Activated naive CD8-positive, alpha-beta T cell treated with anti-CD3 and anti-CD28 coated beads for 36 hours (primary cell): ENCODE data around the gene NR6A1. TPM values are rescaled to one million over a fixed set of nuclear protein-coding genes. Genes with fewer than 3 reads are reported as not detected.

Experiments used
- DNase-seq: peaks from one replicate; pipeline ENCODE4 v3.0.0; 2021
- H3K27ac Mint-ChIP-seq: one replicate; pipeline ENCODE4 v1.8.0; 2022; ENCODE audit warnings: mild to moderate bottlenecking, moderate library complexity, mixed read lengths
- H3K27me3 Mint-ChIP-seq: one replicate; pipeline ENCODE4 v1.8.0; 2022; ENCODE audit warnings: mild to moderate bottlenecking, mixed read lengths
- H3K36me3 Mint-ChIP-seq: one replicate; pipeline ENCODE4 v1.8.0; 2021; ENCODE audit warnings: mild to moderate bottlenecking, mixed read lengths
- H3K4me1 Mint-ChIP-seq: one replicate; pipeline ENCODE4 v1.8.0; 2021; ENCODE audit warnings: mixed read lengths
- H3K4me3 Mint-ChIP-seq: one replicate; pipeline ENCODE4 v1.8.0; 2022; ENCODE audit warnings: mild to moderate bottlenecking, moderate library complexity, mixed read lengths
- H3K9me3 Mint-ChIP-seq: one replicate; pipeline ENCODE4 v1.8.0; 2022; ENCODE audit warnings: mixed read lengths
- total RNA-seq, 2 experiments: library from RNA; stranded (reverse); gene quantifications; one replicate each; pipeline ENCODE4 v1.2.3, GENCODE V29; 2021

Gene NR6A1
- total RNA-seq, 2 experiments from 2014 or later: 1.2 to 1.3 TPM

DNA sequence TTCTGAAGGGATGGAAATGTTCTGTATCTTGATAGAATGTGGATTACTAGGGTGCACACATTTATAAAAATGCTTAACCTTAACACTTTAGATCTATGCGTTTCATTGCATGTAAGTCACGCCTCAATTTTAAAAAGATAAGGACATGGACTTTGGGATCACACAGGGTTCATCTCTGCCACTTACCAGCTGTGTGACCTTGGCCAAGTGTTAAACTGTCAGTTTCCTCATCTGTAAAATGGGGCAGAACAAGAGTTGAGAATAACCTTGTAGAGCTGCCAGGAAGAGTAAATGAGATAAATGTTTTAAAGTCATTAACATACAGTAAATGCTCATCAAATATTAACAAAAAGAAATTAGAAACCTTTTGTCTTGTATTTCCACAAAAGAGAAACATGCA lies 53.5 kb downstream of the NR6A1 start:
- H3K36me3 Mint-ChIP-seq: no peaks in the 10 kb centered on the region
- no peak overlapping the region for H3K4me3 Mint-ChIP-seq

DNA sequence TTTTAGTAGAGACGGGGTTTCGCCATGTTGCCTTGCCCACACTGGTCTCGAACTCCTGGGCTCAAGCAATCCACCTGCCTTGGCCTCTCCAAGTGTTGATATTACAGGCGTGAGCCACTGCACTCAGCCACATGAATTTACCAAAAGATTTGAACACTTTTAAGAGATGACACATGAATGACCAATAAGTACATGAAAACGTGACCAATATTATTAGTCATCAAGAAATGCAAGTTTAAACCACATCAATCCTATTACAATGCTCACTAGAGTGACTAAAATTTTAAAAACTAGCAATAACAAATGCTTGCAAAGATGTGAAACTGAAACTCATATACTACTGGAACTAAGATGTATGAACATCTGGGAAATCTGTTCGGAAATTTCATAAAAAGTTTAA lies 54.3 kb downstream of the NR6A1 start:
- peaks cover 4% of the 10 kb centered on the region for H3K4me1 Mint-ChIP-seq
- no peaks in the 10 kb centered on the region for H3K36me3 Mint-ChIP-seq
- H3K27ac Mint-ChIP-seq: no peak overlapping the region
- H3K27me3 Mint-ChIP-seq: peaks cover 15% of the 10 kb centered on the region
- no peak for DNase-seq
- no peak overlapping the region for H3K4me3 Mint-ChIP-seq
- H3K9me3 Mint-ChIP-seq: no peaks in the 10 kb centered on the region

More for the DNA sequence above, 53.5 kb downstream of the NR6A1 start:
- Mint-ChIP-seq H3K4me1 (peaks cover 4% of the 10 kb centered on the region), H3K27ac (no peak overlapping the region), H3K9me3 (no peaks in the 10 kb centered on the region), H3K27me3 (peaks cover 11% of the 10 kb centered on the region)
- DNase-seq: no peak

DNA sequence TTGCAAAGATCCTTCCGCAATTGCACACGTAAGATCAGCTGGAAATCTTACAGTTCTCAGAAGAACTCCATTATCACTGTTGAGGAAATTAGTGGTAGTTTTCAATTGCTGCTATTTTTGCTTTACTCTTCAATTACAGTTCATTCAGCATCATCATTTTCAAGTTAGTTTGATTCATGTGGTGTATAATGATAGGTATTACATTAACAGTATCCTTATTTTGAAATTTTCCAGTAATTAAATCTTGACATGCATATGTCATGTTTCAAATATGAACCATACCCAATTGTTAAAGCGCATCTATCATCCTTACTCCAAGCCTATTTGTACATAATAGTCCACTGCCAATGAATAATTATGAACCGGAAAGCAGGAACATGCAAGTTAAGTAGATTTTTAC lies 60.3 kb downstream of the NR6A1 start:
- no peak overlapping the region for H3K4me3 Mint-ChIP-seq
- no peaks in the 10 kb centered on the region for H3K4me1 Mint-ChIP-seq
- H3K36me3 Mint-ChIP-seq: no peaks in the 10 kb centered on the region
- H3K27me3 Mint-ChIP-seq: peaks cover 29% of the 10 kb centered on the region
- no peaks in the 10 kb centered on the region for H3K9me3 Mint-ChIP-seq
- no peak overlapping the region for H3K27ac Mint-ChIP-seq
- no peak for DNase-seq

DNA sequence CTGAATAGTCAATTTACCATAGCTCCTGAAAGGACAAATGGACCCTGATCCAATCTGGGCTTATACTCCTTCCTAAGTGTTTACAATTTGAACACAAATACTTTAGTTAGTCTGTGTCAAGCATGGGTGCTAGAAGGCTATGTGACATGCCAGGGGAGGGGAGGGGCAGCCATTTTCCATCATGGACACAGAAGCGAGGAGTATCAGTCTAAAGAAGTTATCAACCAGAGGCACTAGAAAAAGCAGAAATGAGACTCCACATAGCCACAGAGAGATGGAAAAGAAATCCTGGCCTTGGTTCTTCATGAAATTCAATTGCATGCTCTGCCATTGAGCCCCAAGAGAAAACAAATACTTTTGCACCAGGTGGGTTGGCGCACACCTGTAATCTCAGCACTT lies 61.8 kb downstream of the NR6A1 start:
- Mint-ChIP-seq H3K36me3 (no peaks in the 10 kb centered on the region), H3K4me1 (no peaks in the 10 kb centered on the region), H3K4me3 (no peak overlapping the region), H3K9me3 (peaks cover under 1% of the 10 kb centered on the region), H3K27ac (no peak overlapping the region), H3K27me3 (peaks cover 27% of the 10 kb centered on the region)
- no peak for DNase-seq

DNA sequence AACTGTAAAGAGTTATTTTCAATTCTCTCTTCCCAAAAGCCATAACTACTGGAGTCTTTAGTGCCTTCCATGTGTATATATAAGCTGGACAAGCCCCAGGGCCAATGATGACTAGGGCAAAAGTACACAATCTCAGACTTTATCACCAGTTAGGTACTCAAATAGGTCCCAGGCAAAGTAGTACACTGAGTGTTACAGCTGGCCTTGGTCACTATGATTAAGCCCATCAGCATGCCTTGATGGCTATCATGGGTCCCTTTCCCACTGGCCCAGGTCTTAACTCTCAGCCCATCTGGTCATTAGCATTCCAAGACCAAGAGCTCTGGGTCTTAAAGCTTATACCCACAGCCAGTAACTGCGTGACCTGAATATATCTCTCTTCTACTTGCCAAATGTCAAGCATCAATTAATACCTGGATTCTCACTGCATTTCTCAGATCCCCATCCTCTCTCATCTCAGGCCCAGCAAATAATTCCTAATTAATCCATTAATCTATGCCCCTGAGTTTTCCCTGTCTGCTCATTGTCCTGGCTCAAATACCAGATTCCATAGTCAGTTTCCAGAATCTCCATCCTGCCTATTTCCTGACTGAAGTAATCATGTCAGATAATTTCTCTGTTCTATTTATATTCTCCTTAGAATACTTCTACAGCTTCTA lies 62.3 kb downstream of the NR6A1 start:
- no peak overlapping the region for H3K27ac Mint-ChIP-seq
- H3K27me3 Mint-ChIP-seq: peaks cover 27% of the 10 kb centered on the region
- no peak overlapping the region for H3K4me3 Mint-ChIP-seq
- no peaks in the 10 kb centered on the region for H3K4me1 Mint-ChIP-seq
- no peaks in the 10 kb centered on the region for H3K36me3 Mint-ChIP-seq
- no peak for DNase-seq
- peaks cover 3% of the 10 kb centered on the region for H3K9me3 Mint-ChIP-seq

DNA sequence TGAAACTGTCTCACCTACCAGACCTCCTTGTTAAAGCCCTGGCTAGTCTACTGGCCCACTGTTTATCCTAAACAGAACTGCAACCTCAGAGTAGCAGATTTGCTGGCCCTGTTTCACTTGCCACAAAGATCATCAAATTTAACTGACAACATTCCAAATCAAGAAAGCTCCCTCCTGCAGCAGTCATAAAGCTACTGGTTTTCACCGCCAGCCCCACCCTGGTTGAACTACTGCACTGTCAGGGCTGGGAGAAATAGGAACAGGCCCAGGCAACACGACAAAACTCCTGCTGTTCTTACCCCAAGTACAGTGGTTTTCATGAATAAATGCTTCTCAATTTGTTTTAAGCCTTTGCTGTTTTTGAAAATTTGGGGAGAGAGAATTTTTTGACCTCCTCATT lies 63.0 kb downstream of the NR6A1 start:
- DNase-seq: no peak
- H3K27me3 Mint-ChIP-seq: peaks cover 21% of the 10 kb centered on the region
- H3K36me3 Mint-ChIP-seq: no peaks in the 10 kb centered on the region
- no peak overlapping the region for H3K27ac Mint-ChIP-seq
- peaks cover 3% of the 10 kb centered on the region for H3K9me3 Mint-ChIP-seq
- H3K4me3 Mint-ChIP-seq: no peak overlapping the region
- no peaks in the 10 kb centered on the region for H3K4me1 Mint-ChIP-seq

DNA sequence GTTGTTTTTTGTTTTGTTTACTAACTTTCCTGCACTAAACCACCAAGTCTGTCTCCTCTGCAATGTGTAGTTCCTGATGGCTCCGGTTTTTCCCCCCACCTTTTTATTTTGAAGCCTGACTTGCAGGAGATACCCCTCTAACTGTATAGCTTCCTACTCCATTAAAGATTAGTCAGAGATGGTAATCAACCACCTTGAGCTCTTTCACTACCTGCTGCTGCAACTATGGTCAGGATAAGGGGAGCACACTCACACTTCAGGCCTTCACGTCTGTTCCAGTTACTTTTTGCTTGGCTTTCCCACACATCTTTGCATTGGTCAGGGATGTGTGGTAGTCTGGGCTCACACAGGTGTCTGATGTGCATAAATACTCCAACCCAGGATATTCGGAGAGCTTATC lies 63.4 kb downstream of the NR6A1 start:
- Mint-ChIP-seq H3K36me3 (no peaks in the 10 kb centered on the region), H3K4me3 (no peak overlapping the region), H3K27me3 (peaks cover 19% of the 10 kb centered on the region), H3K4me1 (no peaks in the 10 kb centered on the region), H3K9me3 (peaks cover 3% of the 10 kb centered on the region), H3K27ac (no peak overlapping the region)
- DNase-seq: no peak

DNA sequence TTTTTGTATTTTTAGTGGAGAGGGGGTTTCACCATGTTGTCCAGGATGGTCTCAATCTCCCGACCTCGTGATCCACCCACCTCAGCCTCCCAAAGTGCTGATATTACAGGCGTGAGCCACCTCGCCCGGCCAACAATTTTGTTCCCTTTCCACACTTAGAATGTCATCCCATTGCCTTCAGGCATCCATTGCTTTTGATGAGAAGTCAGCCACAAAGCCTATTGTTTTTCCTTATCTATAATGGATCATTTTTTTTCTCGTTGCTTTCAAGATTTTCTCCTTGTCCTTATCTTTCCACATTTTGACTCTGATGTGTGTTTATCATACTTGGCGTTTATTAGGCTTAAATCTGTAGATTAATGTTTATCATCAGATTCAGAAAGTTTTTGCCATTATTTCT lies 64.4 kb downstream of the NR6A1 start:
- H3K4me1 Mint-ChIP-seq: no peaks in the 10 kb centered on the region
- H3K4me3 Mint-ChIP-seq: no peak overlapping the region
- peaks cover 13% of the 10 kb centered on the region for H3K27me3 Mint-ChIP-seq
- peaks cover 3% of the 10 kb centered on the region for H3K9me3 Mint-ChIP-seq
- H3K27ac Mint-ChIP-seq: no peak overlapping the region
- H3K36me3 Mint-ChIP-seq: no peaks in the 10 kb centered on the region
- no peak for DNase-seq

DNA sequence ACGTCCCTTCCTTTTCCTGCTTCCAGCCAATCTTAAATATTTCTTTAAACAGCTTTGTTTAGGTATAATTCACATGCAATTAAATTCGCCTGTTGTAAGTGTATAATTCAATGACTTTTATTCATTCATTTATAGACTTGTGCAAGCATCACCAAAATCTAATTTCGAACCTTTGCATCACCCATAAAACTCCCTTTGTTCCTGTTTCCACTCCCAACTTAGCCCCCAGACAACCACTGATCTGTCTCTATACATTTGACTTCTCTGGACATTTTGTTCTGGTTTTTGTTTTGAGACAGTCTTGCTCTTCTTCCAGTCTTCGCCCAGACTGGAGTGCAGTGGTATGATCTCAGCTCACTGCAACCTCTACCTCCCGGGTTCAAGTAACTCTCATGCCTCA lies 71.5 kb downstream of the NR6A1 start:
- Mint-ChIP-seq H3K4me1 (no peaks in the 10 kb centered on the region), H3K27ac (no peak overlapping the region), H3K27me3 (no peaks in the 10 kb centered on the region), H3K36me3 (no peaks in the 10 kb centered on the region), H3K4me3 (no peak overlapping the region), H3K9me3 (peaks cover 3% of the 10 kb centered on the region)
- no peak for DNase-seq

DNA sequence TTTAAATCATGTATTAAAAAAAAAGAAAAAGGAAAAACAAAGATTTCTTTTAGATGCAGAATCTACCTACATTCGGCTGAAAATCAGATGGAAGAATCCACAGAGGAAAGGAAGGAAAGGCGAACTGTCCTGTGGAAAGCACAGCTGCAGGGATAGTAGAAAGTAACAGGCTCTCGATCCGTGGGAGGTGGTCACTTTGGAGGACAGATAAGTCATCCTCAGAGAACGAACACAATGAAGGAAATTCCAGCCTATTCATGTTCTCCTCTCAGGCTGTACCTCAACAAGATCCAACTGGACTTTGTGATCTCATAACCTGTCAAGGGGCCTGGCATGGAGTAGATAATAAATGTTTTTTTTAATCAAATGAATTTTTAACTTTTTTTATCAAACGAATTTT lies 72.8 kb downstream of the NR6A1 start:
- no peak overlapping the region for H3K4me3 Mint-ChIP-seq
- H3K27me3 Mint-ChIP-seq: no peaks in the 10 kb centered on the region
- H3K27ac Mint-ChIP-seq: no peak overlapping the region
- H3K4me1 Mint-ChIP-seq: no peaks in the 10 kb centered on the region
- no peak for DNase-seq
- no peaks in the 10 kb centered on the region for H3K9me3 Mint-ChIP-seq
- no peaks in the 10 kb centered on the region for H3K36me3 Mint-ChIP-seq

DNA sequence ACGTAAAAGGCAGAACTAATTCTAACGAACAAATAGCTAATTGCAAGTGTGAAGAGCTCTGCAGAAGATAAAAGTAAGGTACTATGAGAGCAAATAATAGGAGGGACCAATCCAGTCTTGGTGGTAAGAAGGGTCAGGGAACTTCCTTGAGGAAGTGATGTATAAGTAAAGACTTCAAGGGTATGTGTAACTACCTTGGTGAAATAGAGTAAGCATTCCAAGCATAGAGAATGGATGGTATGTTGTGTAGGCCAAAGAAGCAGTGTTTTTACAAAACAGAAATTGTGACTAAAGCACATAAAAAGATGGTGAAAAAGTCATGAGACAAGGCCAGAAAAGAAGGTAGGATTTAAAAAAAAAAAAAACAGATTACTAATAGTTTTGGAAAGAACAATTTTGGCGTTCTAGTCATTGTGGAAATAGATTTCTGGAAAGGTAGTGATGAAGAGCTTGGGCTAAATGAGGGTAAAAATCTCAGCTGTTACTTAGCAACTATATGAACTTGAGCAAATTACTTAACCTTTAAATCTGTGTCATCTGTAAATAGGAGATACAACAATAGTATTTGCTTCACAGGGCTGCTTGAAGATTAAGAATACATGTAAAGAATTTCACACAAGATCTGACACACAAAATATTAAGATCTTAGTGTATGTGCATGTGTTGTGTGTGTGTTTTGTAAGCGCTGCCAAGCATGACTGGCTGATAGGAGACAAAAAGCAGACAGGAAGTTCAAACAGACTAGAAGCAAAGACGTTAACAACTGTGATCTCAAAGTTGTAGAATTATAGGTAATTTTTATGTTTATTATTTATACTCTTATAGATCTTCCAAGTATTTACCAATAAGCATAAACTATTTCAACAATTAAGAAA lies 73.5 kb downstream of the NR6A1 start:
- Mint-ChIP-seq H3K4me3 (no peak overlapping the region), H3K27me3 (no peaks in the 10 kb centered on the region), H3K4me1 (no peaks in the 10 kb centered on the region), H3K9me3 (no peaks in the 10 kb centered on the region), H3K36me3 (no peaks in the 10 kb centered on the region), H3K27ac (no peak overlapping the region)
- DNase-seq: no peak

DNA sequence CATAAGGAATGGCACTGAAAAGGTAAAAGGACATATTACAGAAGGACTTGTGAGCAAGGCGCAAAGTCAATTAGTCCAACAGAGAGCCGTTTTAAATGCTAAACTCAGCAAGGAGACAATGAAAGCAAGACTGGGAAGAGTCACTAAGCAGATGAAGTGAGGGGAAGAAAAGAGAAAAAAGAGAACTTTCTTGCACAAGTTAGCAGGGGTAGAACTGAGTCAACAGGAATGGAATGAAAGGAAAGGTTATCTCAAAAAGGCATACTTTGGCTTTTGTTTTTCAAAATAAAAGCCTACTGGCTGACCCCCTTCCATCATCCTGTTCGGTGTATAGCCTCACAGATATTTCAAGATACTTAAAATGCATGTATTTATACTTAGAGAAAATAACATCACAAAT lies 75.0 kb downstream of the NR6A1 start:
- Mint-ChIP-seq H3K9me3 (no peaks in the 10 kb centered on the region), H3K36me3 (no peaks in the 10 kb centered on the region), H3K4me1 (no peaks in the 10 kb centered on the region), H3K27me3 (no peaks in the 10 kb centered on the region), H3K4me3 (no peak overlapping the region), H3K27ac (no peak overlapping the region)
- no peak for DNase-seq

DNA sequence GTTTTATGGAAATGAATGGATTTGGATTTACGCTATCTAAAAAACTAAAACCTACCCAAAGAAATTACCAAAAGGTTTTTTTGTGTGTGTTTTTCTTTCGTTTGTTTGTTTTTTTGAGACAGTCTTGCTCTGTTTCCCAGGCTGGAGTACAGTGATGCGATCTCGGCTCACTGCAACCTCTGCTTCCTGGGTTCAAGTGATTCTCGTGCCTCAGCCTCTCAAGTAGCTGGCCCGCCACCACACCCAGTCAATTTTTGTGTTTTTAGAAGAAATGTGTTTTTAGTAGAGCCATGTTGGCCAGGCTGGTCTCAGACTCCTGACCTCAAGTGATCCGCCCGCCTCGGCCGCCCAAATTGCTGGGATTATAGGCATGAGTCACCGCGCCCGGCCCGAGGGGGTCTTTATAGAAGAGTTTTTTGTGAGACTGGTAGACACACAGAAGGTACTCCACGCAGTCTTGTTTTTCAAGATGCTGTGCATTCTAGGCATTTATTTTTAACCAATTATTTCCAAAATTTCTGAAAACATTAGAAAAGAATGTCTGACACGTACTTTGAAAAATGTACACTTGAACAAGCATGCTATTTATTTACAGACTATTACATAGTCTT lies 75.7 kb downstream of the NR6A1 start:
- Mint-ChIP-seq H3K4me3 (no peak overlapping the region), H3K4me1 (no peaks in the 10 kb centered on the region), H3K27me3 (no peaks in the 10 kb centered on the region), H3K9me3 (no peaks in the 10 kb centered on the region), H3K36me3 (no peaks in the 10 kb centered on the region), H3K27ac (no peak overlapping the region)
- no peak for DNase-seq

DNA sequence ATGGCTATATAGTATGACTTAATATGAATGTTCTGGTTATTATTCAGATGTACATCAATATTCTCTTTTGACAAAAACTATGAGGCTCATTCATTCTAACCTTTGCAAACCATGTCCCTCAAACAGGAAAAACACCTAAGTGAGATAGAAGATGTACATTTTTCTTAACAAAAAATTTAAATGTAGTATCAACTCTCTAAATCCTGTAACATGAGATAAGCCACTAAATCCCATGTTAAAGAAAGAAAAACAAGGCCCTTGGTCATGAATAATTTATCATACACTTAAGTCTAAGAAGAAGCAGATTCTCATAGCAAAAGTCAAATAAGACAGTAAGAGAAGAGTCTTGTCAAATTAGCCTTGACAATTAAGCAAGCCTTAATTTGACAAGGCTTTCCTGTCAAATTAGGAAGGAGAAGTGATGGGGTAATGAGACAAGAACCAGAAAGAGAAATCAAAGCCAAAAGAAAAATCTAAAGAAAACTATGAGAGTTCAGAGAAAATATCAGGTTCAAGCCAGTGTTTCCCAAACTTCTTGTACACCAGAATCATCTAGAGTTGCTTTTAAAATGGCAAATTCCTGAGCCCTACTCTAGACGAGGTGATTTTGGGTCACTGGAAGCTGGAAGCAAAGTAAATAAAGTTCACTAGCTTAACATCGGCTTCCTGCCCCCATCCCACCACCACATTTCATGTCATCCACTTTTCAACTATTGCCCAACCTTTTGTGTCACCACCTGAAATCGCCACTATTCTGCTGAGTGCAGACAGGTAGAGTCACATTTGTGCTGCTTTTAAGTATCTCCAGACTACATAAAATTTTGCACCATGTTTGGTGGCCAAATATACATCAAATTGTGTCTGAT lies 76.5 kb downstream of the NR6A1 start:
- no peak overlapping the region for H3K4me3 Mint-ChIP-seq
- no peaks in the 10 kb centered on the region for H3K27me3 Mint-ChIP-seq
- H3K27ac Mint-ChIP-seq: no peak overlapping the region
- no peak for DNase-seq
- H3K9me3 Mint-ChIP-seq: no peaks in the 10 kb centered on the region
- no peaks in the 10 kb centered on the region for H3K36me3 Mint-ChIP-seq
- H3K4me1 Mint-ChIP-seq: no peaks in the 10 kb centered on the region

DNA sequence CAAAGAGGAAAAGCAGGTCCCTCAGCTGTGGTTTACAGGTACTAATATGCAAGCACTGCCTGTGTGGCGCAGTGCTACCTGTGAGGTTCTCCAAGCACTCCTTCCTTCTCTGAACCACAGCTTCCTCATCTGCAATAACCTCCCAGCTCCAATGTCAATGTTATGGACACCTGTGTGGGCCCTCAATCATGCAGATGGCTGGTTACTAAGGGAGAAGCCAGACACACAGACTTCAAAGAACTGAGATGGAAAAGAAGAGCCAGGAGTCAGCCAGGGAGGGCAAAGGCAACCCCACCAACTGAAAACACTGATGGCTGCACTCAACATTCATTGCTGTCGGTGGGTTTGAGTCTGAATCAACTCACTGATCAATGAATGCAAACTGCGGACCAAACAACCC lies 77.7 kb downstream of the NR6A1 start:
- no peaks in the 10 kb centered on the region for H3K9me3 Mint-ChIP-seq
- no peaks in the 10 kb centered on the region for H3K27me3 Mint-ChIP-seq
- DNase-seq: no peak
- H3K4me3 Mint-ChIP-seq: no peak overlapping the region
- no peaks in the 10 kb centered on the region for H3K4me1 Mint-ChIP-seq
- no peaks in the 10 kb centered on the region for H3K36me3 Mint-ChIP-seq
- no peak overlapping the region for H3K27ac Mint-ChIP-seq
